ENCODE results near the gene CCDC91.

DNA sequence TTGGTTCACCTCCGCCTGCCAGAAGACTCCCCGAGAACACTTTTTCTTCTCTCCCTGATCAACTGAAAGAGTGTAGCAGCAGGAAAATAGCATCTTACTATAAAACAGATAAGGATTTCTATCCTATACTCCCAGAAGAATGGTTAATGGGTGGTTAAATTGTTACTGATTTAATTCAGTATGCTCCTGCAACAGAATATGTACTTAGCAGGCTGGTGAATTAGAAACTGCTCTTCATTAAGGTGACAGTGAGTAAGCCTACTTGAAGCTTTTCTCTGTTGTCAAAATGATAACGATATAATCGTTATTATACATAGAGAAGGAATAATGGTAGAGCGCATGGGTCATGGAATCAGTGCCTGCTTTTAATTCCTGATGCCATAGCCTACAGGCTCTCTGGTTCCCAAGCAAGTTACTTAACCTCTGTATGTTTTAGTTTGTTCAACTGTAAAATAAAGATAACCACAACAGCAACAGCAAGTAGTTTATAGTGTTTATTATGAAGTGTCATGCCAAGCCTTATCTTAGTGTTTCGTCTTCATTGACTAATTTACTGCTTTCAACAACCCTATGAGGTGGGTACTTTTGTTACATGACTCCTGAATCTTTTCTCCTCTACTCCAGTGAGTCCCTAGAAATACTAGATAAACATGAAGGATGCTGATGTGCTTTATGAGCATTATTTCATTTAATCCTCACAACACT is 392.6 kb downstream of the CCDC91 start:
- no peak for TF ChIP-seq NFRKB (IDR thresholded peaks at IDR 0.05)
- TF ChIP-seq FOXM1 (IDR thresholded peaks at IDR 0.05; ENCODE audit: borderline replicate concordance): no peak
- TF ChIP-seq, protein P1, sequence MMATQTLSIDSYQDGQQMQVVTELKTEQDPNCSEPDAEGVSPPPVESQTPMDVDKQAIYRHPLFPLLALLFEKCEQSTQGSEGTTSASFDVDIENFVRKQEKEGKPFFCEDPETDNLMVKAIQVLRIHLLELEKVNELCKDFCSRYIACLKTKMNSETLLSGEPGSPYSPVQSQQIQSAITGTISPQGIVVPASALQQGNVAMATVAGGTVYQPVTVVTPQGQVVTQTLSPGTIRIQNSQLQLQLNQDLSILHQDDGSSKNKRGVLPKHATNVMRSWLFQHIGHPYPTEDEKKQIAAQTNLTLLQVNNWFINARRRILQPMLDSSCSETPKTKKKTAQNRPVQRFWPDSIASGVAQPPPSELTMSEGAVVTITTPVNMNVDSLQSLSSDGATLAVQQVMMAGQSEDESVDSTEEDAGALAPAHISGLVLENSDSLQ (IDR thresholded peaks at IDR 0.05): no peak
- no peak for TF ChIP-seq HDGF (IDR thresholded peaks at IDR 0.05; ENCODE audit: borderline replicate concordance)
- no peak for TF ChIP-seq L3MBTL2 (conservative IDR thresholded peaks at IDR 0.05)
- no peak for TF ChIP-seq FOXA1 (IDR thresholded peaks at IDR 0.05)
- no peak for TF ChIP-seq SUZ12 (IDR thresholded peaks at IDR 0.05)
- TF ChIP-seq FOXK2 (IDR thresholded peaks at IDR 0.05): no peak
- TF ChIP-seq ELF4 (IDR thresholded peaks at IDR 0.05): no peak
- TF ChIP-seq SP1 (IDR thresholded peaks at IDR 0.05): no peak
- no peak for TF ChIP-seq ARNT (IDR thresholded peaks at IDR 0.05)
- no peak for TF ChIP-seq TARDBP (IDR thresholded peaks at IDR 0.05)
